Mesothelial cell of epicardium (in vitro differentiated cells): Measurements from ENCODE around the gene PELI3. TPM values are rescaled to one million over a fixed set of nuclear protein-coding genes. Genes with fewer than 3 reads are reported as not detected.

Experiments
- DNase-seq, 2 experiments: peaks; one replicate each; pipeline ENCODE4 v3.0.0; 2021; ENCODE audit warnings: low spot score in 2 of 2; ENCODE audit not compliant: unreplicated experiment in 2 of 2
- H3K27ac Mint-ChIP-seq: 2 replicates; pipeline ENCODE4 v1.8.0; 2021; ENCODE audit warnings: mixed read lengths
- H3K27me3 Mint-ChIP-seq: 2 replicates; pipeline ENCODE4 v1.8.0; 2021; ENCODE audit warnings: low read depth, mixed read lengths
- H3K36me3 Mint-ChIP-seq: 2 replicates; pipeline ENCODE4 v1.8.0; 2021; ENCODE audit warnings: mixed read lengths
- H3K4me1 Mint-ChIP-seq: 2 replicates; pipeline ENCODE4 v1.8.0; 2021; ENCODE audit warnings: mixed read lengths
- H3K4me3 Mint-ChIP-seq: 2 replicates; pipeline ENCODE4 v1.8.0; 2021; ENCODE audit warnings: mild to moderate bottlenecking, moderate library complexity, mixed read lengths
- H3K9me3 Mint-ChIP-seq: 2 replicates; pipeline ENCODE4 v1.8.0; 2021; ENCODE audit warnings: mixed read lengths
- total RNA-seq: library from RNA; stranded (reverse); gene quantifications from 3 replicates; pipeline ENCODE4 v1.2.1, GENCODE V29; 2021
- TF ChIP-seq, protein P1 (sequence below): fragments of 200-600 bp; sonication (generic); IDR thresholded peaks from one replicate; pipeline ENCODE4 v1.5.0; 2021; ENCODE audit warnings: antibody characterized with exemption; ENCODE audit not compliant: unreplicated experiment

PELI3 gene
- total RNA-seq, 1 donor from 2014 or later: 17.3 TPM

DNA sequence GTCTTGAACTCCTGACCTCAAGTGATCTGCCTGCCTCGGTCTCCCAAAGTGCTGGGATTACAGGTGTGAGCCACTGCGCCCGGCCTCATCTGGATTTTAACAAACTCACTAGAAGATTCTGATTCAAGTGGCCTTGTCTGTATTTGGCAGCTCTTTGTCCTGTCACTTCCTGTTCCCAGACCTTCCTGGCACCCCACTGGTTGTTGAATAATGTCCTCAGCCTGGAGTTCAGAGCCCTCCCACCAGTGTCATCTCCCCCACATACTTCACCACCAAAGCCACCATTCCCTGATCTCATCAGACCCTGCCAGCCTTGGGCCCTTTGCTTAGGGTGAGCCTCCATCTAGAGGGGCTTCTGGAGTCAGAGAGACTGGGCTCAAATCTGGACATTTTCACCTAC is 3.3 kb downstream of the PELI3 start:
- peaks cover 6% of the 10 kb centered on the region for H3K4me1 Mint-ChIP-seq
- H3K4me3 Mint-ChIP-seq: no peak overlapping the region
- no peaks in the 10 kb centered on the region for H3K36me3 Mint-ChIP-seq
- TF ChIP-seq, protein P1, sequence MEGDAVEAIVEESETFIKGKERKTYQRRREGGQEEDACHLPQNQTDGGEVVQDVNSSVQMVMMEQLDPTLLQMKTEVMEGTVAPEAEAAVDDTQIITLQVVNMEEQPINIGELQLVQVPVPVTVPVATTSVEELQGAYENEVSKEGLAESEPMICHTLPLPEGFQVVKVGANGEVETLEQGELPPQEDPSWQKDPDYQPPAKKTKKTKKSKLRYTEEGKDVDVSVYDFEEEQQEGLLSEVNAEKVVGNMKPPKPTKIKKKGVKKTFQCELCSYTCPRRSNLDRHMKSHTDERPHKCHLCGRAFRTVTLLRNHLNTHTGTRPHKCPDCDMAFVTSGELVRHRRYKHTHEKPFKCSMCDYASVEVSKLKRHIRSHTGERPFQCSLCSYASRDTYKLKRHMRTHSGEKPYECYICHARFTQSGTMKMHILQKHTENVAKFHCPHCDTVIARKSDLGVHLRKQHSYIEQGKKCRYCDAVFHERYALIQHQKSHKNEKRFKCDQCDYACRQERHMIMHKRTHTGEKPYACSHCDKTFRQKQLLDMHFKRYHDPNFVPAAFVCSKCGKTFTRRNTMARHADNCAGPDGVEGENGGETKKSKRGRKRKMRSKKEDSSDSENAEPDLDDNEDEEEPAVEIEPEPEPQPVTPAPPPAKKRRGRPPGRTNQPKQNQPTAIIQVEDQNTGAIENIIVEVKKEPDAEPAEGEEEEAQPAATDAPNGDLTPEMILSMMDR: no peak
- no peak overlapping the region for H3K27ac Mint-ChIP-seq
- H3K9me3 Mint-ChIP-seq: no peaks in the 10 kb centered on the region
- H3K27me3 Mint-ChIP-seq: no peaks in the 10 kb centered on the region
- no peak for DNase-seq

DNA sequence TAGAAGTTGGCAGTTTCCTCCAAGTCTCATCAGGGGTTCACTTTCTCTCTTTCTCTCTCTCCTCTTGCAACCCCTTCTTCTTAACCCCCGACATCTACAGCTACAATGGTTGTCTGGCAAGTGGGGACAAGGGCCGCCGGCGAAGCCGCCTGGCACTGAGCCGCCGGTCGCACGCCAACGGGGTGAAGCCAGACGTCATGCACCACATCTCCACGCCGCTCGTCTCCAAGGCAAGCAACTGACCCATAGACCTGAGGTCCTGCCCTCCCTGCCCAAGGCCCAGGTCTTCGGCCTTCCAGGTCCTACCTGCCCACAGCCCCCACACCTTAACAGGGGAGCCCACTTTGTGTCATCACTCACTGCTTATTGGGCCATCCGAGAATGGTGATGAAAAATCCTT is 4.4 kb downstream of the PELI3 start:
- peaks cover 6% of the 10 kb centered on the region for H3K4me1 Mint-ChIP-seq
- H3K4me3 Mint-ChIP-seq: no peak overlapping the region
- H3K36me3 Mint-ChIP-seq: no peaks in the 10 kb centered on the region
- no peaks in the 10 kb centered on the region for H3K9me3 Mint-ChIP-seq
- H3K27ac Mint-ChIP-seq: no peak overlapping the region
- DNase-seq: no peak
- H3K27me3 Mint-ChIP-seq: no peaks in the 10 kb centered on the region
- TF ChIP-seq, protein P1: no peak

- TF ChIP-seq, protein P1: no peak
- DNase-seq: no peak
- Mint-ChIP-seq H3K27me3 (no peaks in the 10 kb centered on the region), H3K27ac (no peak overlapping the region), H3K4me3 (no peak overlapping the region), H3K4me1 (peaks cover 6% of the 10 kb centered on the region), H3K36me3 (no peaks in the 10 kb centered on the region), H3K9me3 (no peaks in the 10 kb centered on the region)
These were observed 5.3 kb downstream of the PELI3 start for GRCh38 chr11:66472054-66472453.

GRCh38 chr11:66473167-66473566 is 6.5 kb downstream of the PELI3 start:
- peaks cover 4% of the 10 kb centered on the region for H3K4me1 Mint-ChIP-seq
- no peak for DNase-seq
- no peaks in the 10 kb centered on the region for H3K36me3 Mint-ChIP-seq
- TF ChIP-seq, protein P1: no peak
- no peaks in the 10 kb centered on the region for H3K27me3 Mint-ChIP-seq
- H3K27ac Mint-ChIP-seq: no peak overlapping the region
- H3K9me3 Mint-ChIP-seq: no peaks in the 10 kb centered on the region
- no peak overlapping the region for H3K4me3 Mint-ChIP-seq

DNA sequence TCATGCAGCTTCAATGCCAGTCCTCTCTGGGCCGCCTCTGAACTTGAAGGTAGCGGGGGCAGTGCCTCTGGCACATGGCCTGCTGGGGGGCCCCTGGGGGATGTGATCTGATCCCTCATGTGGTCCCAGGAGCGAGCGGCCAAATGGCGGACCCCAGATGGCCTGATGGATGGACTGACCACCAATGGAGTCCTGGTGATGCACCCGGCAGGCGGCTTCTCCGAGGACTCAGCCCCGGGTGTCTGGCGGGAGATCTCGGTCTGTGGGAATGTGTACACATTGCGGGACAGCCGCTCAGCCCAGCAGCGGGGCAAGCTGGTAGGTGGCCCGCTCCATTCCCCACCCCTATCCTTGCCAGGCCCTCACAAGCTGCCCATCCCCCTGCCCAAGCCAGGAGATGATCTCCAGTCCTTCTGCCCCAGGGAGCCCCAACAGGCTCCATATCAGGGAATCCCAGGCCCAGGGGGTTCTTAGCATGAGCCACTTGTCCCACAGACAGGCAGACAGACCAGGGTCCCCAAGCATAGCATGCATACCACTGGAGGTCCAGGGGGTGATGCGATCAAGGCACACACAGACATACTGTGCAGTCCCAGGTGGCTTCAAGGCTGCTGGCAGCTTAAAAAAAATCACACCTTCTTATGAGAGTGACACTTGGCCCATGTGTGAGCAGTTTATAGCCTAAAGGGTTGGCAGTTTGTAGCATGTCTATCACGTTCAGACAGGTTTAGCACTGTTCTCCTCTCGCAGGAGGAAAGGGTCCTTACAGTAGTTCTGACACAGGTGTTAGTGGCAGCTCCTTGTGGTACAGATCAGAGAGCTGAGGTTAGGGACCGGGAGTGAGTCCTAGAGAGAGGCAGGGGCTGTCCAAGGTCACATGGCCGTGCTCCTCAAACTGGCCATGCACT is 7.2 kb downstream of the PELI3 start:
- Mint-ChIP-seq H3K36me3 (no peaks in the 10 kb centered on the region), H3K27ac (no peak overlapping the region), H3K9me3 (no peaks in the 10 kb centered on the region), H3K27me3 (no peaks in the 10 kb centered on the region), H3K4me3 (no peak overlapping the region), H3K4me1 (peaks cover 2% of the 10 kb centered on the region)
- TF ChIP-seq, protein P1: no peak
- no peak for DNase-seq
